Astrocyte of the cerebellum (primary cell): ENCODE measurements around the gene TXNDC12.
"Not testable (repeated sequence)": the region's sequence is repeated elsewhere in the genome, so short reads cannot be mapped to it uniquely, and the experiment has no call there.

ENCODE experiments used
- DNase-seq: peaks from one replicate; pipeline ENCODE4 v3.0.0-alpha.2; 2011; ENCODE audit warnings: low read depth
- H3K4me3 ChIP-seq: 2 replicates; pipeline ENCODE4 v1.5.1; 2011; ENCODE audit warnings: mild to moderate bottlenecking, low read depth, low read length, moderate library complexity
- CTCF ChIP-seq: IDR thresholded peaks from 2 replicates; pipeline ENCODE4 v1.5.1; 2012; ENCODE audit warnings: low read length, low read depth, moderate library complexity, mild to moderate bottlenecking; ENCODE audit errors: missing control alignments
- in situ Hi-C: cut with HindIII; loops from 2 replicates; pipeline ENCODE4 v1.10.0; 2017; ENCODE audit warnings: low sequenced_read_pairs

The TXNDC12 gene

GRCh38 chr1:52055066-52055865 lies at the start of gene TXNDC12:
TSS of gene TXNDC12 (minus strand) at chr1:52055191. CDS start at chr1:52055096, 95 bp downstream.
- peak within 1 kb of the TSS; percentile 66 for H3K4me3 ChIP-seq
- TF ChIP-seq CTCF: no peak
- peak; percentile 76 for DNase-seq
- in situ Hi-C loops: no loop called here

- in situ Hi-C loops: no loop called here
- DNase-seq: no peak
- TF ChIP-seq CTCF: no peak
- no peak overlapping the region for H3K4me3 ChIP-seq
These were observed 47.5 kb upstream of the TXNDC12 start for GRCh38 chr1:52102336-52103013.

GRCh38 chr1:52098139-52098871 lies 43.3 kb upstream of the TXNDC12 start:
- in situ Hi-C loops: no loop called here
- no peak for TF ChIP-seq CTCF
- no peak overlapping the region for H3K4me3 ChIP-seq
- no peak for DNase-seq

DNA sequence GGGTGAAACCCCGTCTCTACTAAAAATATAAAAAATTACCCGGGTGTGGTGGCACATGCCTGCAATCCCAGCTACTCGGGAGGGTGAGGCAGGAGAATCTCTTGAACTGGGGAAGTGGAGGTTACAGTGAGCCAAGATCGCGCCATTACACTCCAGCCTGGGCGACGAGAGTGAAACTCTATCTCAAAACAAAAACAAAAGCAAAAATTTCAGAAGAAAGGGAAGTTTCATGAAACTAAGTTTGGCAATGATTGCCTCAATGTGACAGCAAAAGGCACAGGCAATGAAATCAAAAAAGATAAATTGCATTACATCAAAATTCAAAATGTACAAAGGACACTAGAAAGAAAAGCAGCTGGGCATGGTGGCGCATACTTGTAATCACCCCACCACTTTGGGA lies 41.2 kb upstream of the TXNDC12 start:
- TF ChIP-seq CTCF: no peak
- H3K4me3 ChIP-seq: no peak overlapping the region
- in situ Hi-C loops: no loop called here
- DNase-seq: no peak

DNA sequence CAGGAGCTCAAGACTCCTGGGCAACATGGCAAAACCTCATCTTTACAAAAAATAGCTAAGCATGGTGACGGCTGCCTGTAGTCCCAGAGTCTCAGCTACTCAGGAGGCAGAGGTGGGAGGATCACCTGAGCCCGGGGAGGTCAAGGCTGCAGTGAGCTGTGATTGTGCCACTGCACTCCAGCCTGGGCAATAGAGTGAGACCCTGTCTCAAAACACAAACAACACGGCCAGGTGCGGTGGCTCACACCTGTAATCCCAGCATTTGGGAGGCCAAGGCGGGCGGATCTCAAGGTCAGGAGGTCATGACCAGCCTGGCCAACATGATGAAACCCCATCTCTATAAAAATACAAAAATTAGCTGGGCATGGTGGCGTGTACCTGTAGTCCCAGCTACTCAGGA lies 39.3 kb upstream of the TXNDC12 start:
- in situ Hi-C loops, DNase-seq, H3K4me3 ChIP-seq: not testable (repeated sequence)

GRCh38 chr1:52087892-52088291 lies 32.9 kb upstream of the TXNDC12 start:
- in situ Hi-C loops, DNase-seq, H3K4me3 ChIP-seq: not testable (repeated sequence)

- no peak overlapping the region for H3K4me3 ChIP-seq
- TF ChIP-seq CTCF: no peak
- DNase-seq: no peak
- in situ Hi-C loops: no loop called here
These were observed 25.0 kb upstream of the TXNDC12 start for GRCh38 chr1:52080014-52080415.

DNA sequence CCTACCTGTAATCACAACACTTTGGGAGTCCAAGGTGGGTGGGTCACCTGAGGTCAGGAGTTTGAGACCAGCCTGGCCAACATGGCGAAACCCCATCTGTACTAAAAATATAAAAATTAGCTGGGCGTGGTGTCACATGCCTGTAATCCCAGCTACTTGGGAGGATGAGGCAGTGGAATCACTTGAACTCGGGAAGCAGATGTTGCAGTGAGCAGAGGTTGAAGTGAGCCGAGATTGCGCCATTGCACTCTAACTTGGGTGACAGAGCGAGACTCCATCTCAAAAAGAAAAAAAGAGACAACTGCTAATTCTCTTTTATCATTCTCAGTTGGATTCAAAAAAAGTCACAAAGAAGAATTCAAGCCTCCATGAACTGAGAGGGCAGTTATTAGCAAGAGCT lies 22.3 kb upstream of the TXNDC12 start:
- in situ Hi-C loops, DNase-seq, H3K4me3 ChIP-seq: not testable (repeated sequence)
